ENCODE data around the gene DOCK1.

GRCh38 chr10:127307338-127307737 lies 402.1 kb downstream of the DOCK1 start:
- TF ChIP-seq EP300 (IDR thresholded peaks at IDR 0.05) (no peak), POLR2A (IDR thresholded peaks at IDR 0.05) (no peak), POLR2AphosphoS5 (IDR thresholded peaks at IDR 0.05) (no peak)
